ENCODE results near the gene TUBB2B.

DNA sequence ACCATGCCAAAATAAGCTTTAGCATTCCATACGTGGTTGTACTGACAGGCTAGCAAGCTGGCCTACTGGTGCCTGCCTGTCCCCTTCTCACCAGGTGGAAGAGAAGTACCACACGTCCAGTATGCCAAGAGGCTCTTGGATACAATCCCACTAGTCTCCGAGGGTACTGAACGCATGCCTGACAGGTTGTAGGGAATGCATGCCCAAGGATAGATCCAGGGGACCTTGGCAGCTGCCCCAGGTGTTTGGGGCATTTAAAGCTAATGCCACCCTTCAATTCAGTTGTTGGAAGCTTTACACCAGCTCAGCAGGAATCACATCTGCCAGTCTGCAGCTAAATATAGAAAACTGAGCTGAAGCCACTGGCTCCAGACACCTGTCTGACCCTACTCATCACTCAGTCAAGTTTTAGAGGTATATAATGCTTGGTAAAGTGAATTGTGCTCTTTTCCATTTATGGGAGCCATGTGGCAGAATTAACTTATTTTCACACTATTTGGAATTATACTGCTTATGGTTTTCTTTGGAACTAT is 4.9 kb downstream of the TUBB2B start:
- TF ChIP-seq, protein P1, sequence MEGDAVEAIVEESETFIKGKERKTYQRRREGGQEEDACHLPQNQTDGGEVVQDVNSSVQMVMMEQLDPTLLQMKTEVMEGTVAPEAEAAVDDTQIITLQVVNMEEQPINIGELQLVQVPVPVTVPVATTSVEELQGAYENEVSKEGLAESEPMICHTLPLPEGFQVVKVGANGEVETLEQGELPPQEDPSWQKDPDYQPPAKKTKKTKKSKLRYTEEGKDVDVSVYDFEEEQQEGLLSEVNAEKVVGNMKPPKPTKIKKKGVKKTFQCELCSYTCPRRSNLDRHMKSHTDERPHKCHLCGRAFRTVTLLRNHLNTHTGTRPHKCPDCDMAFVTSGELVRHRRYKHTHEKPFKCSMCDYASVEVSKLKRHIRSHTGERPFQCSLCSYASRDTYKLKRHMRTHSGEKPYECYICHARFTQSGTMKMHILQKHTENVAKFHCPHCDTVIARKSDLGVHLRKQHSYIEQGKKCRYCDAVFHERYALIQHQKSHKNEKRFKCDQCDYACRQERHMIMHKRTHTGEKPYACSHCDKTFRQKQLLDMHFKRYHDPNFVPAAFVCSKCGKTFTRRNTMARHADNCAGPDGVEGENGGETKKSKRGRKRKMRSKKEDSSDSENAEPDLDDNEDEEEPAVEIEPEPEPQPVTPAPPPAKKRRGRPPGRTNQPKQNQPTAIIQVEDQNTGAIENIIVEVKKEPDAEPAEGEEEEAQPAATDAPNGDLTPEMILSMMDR (IDR thresholded peaks at IDR 0.05; ENCODE audit: insufficient read depth, low read depth, low read length): no peak
- TF ChIP-seq EZH2 (IDR thresholded peaks at IDR 0.05; ENCODE audit: insufficient read depth, low read length): no peak
